ENCODE results near the gene GFPT1.

Gene GFPT1

GRCh38 chr2:69291004-69291650, 95.9 kb downstream of the GFPT1 start:
- DNase-seq (ENCODE audit: low read depth in 3 of 3): no peak

GRCh38 chr2:69288429-69288828, 98.6 kb downstream of the GFPT1 start:
- DNase-seq (ENCODE audit: low read depth in 3 of 3): no peak

- no peak for DNase-seq (ENCODE audit: low read depth in 3 of 3)
These were observed 99.5 kb downstream of the GFPT1 start for GRCh38 chr2:69287544-69287943.

- no peak for DNase-seq (ENCODE audit: low read depth in 3 of 3)
These were observed 101.6 kb downstream of the GFPT1 start for GRCh38 chr2:69285379-69285894.

- DNase-seq (ENCODE audit: low read depth in 3 of 3): no peak
These were observed 106.1 kb downstream of the GFPT1 start for GRCh38 chr2:69280796-69281412.

- no peak for DNase-seq (ENCODE audit: low read depth in 3 of 3)
These were observed 106.9 kb downstream of the GFPT1 start for GRCh38 chr2:69279931-69280681.

GRCh38 chr2:69279211-69279610, 107.8 kb downstream of the GFPT1 start:
- DNase-seq (ENCODE audit: low read depth in 3 of 3): no peak

GRCh38 chr2:69278366-69278765, 108.7 kb downstream of the GFPT1 start:
- no peak for DNase-seq (ENCODE audit: low read depth in 3 of 3)

- no peak for DNase-seq (ENCODE audit: low read depth in 3 of 3)
These were observed 111.5 kb downstream of the GFPT1 start for GRCh38 chr2:69275490-69275889.

GRCh38 chr2:69272803-69273471, 114.1 kb downstream of the GFPT1 start:
- no peak for DNase-seq (ENCODE audit: low read depth in 3 of 3)

GRCh38 chr2:69271831-69272257, 115.2 kb downstream of the GFPT1 start:
- no peak for DNase-seq (ENCODE audit: low read depth in 3 of 3)

Data from stimulated activated CD4-positive, alpha-beta T cell treated with anti-CD3 and anti-CD28 coated beads, TNF-alpha, amount 100 ng/mL, for 48 hours (primary cell).